Effector memory CD8-positive, alpha-beta T cell (primary cell): ENCODE measurements around the gene NPBWR2.
"Not testable (repeated sequence)": the region's sequence is repeated elsewhere in the genome, so short reads cannot be mapped to it uniquely, and the experiment has no call there.

Experiments used
- ATAC-seq: fragments of 150-1000 bp; cut with Tn5 transposase; replicated peaks from 2 replicates; pipeline ENCODE4 v1.10.0; 2021; ENCODE audit warnings: mild to moderate bottlenecking, moderate library complexity
- DNase-seq, 3 experiments: peaks; one replicate each; pipeline ENCODE4 v3.0.0; 2021
- H3K27ac Mint-ChIP-seq, 2 donors: one replicate each; pipeline ENCODE4 v1.8.0; 2022; ENCODE audit warnings: mild to moderate bottlenecking in 2 of 2, mixed read lengths in 2 of 2, moderate library complexity in 2 of 2
- H3K27me3 Mint-ChIP-seq, 2 donors: one replicate each; pipeline ENCODE4 v1.8.0; 2022; ENCODE audit warnings: mixed read lengths in 2 of 2
- H3K36me3 Mint-ChIP-seq: one replicate; pipeline ENCODE4 v1.8.0; 2022; ENCODE audit warnings: mild to moderate bottlenecking, moderate library complexity, mixed read lengths; ENCODE audit not compliant: insufficient read depth
- H3K4me1 Mint-ChIP-seq, 2 donors: one replicate each; pipeline ENCODE4 v1.8.0; 2022; ENCODE audit warnings: low read depth in 2 of 2, mixed read lengths in 2 of 2
- H3K4me3 Mint-ChIP-seq, 2 donors: one replicate each; pipeline ENCODE4 v1.8.0; 2022; ENCODE audit warnings: mild to moderate bottlenecking in 2 of 2, mixed read lengths in 2 of 2, moderate library complexity in 2 of 2
- H3K9me3 Mint-ChIP-seq, 2 donors: one replicate each; pipeline ENCODE4 v1.8.0; 2022; ENCODE audit warnings: mixed read lengths in 2 of 2

NPBWR2 gene

GRCh38 chr20:64087226-64087825 is 20.0 kb downstream of the NPBWR2 start:
- not testable (repeated sequence) for H3K4me3 Mint-ChIP-seq, H3K27ac Mint-ChIP-seq, H3K9me3 Mint-ChIP-seq, ATAC-seq, DNase-seq, H3K36me3 Mint-ChIP-seq
- Mint-ChIP-seq H3K27me3 (peaks cover 0 to 17% of the 10 kb centered on the region in 2 donors), H3K4me1 (peaks cover 9 to 13% of the 10 kb centered on the region in 2 donors)

- Mint-ChIP-seq H3K9me3 (no peaks in the 10 kb centered on the region), H3K36me3 (peaks cover 3% of the 10 kb centered on the region), H3K27me3 (peaks cover 0 to 17% of the 10 kb centered on the region in 2 donors), H3K4me1 (peaks cover 14% of the 10 kb centered on the region in 2 donors), H3K4me3 (no peak overlapping the region), H3K27ac (no peak overlapping the region)
- DNase-seq (no peak), ATAC-seq (no peak)
Measured at GRCh38 chr20:64086801-64087200, 20.6 kb downstream of the NPBWR2 start.

- Mint-ChIP-seq H3K4me1 (peaks cover 26 to 27% of the 10 kb centered on the region in 2 donors), H3K27me3 (peaks cover 0 to 12% of the 10 kb centered on the region in 2 donors), H3K4me3 (peak overlapping the region; percentile 84 to 85), H3K27ac (no peak overlapping the region), H3K9me3 (no peaks in the 10 kb centered on the region), H3K36me3 (peaks cover 8% of the 10 kb centered on the region)
- ATAC-seq (no peak), DNase-seq (no peak)
Measured at GRCh38 chr20:64084685-64085152, 22.6 kb downstream of the NPBWR2 start.

GRCh38 chr20:64083804-64084684 is 23.3 kb downstream of the NPBWR2 start, which contains the start of gene LKAAEAR1:
LKAAEAR1 (minus strand) TSS chr20:64084398; CDS start chr20:64084219, 179 bp downstream.
- H3K27ac Mint-ChIP-seq, result peak within 1 kb of the TSS in 1 of 2 donors; percentile 38

GRCh38 chr20:64083378-64083803 is 24.0 kb downstream of the NPBWR2 start:
- H3K27me3 Mint-ChIP-seq, result no peaks in the 10 kb centered on the region
- peak; percentile 48 to 53 (median 51) for DNase-seq
- peaks cover 26 to 31% of the 10 kb centered on the region in 2 donors for H3K4me1 Mint-ChIP-seq
- ATAC-seq, result peak; percentile 34
- peak overlapping the region; percentile 80 for H3K4me3 Mint-ChIP-seq
- no peaks in the 10 kb centered on the region for H3K9me3 Mint-ChIP-seq
- peaks cover 12% of the 10 kb centered on the region for H3K36me3 Mint-ChIP-seq
- H3K27ac Mint-ChIP-seq, result peak overlapping the region in 1 of 2 donors; percentile 38

More at GRCh38 chr20:64083804-64084684, 23.3 kb downstream of the NPBWR2 start, which contains the start of gene LKAAEAR1:
- ATAC-seq (no peak), DNase-seq (no peak)
- H3K27me3 Mint-ChIP-seq, result peaks cover 0 to 6% of the 10 kb centered on the region in 2 donors
- H3K9me3 Mint-ChIP-seq, result no peaks in the 10 kb centered on the region
- peaks cover 8% of the 10 kb centered on the region for H3K36me3 Mint-ChIP-seq
- H3K4me1 Mint-ChIP-seq, result peaks cover 26 to 29% of the 10 kb centered on the region in 2 donors
- peak within 1 kb of the TSS; percentile 84 to 85 for H3K4me3 Mint-ChIP-seq

- H3K27ac Mint-ChIP-seq, result peak overlapping the region in 1 of 2 donors; percentile 72
- H3K4me1 Mint-ChIP-seq, result peaks cover 26 to 34% of the 10 kb centered on the region in 2 donors
- no peaks in the 10 kb centered on the region for H3K9me3 Mint-ChIP-seq
- H3K4me3 Mint-ChIP-seq, result peak overlapping the region; percentile 80
- no peaks in the 10 kb centered on the region for H3K27me3 Mint-ChIP-seq
- H3K36me3 Mint-ChIP-seq, result peaks cover 13% of the 10 kb centered on the region
- DNase-seq, result no peak
- ATAC-seq, result no peak
Measured at GRCh38 chr20:64082820-64083377, 24.5 kb downstream of the NPBWR2 start.

GRCh38 chr20:64082126-64082731 is 25.1 kb downstream of the NPBWR2 start:
- H3K27me3 Mint-ChIP-seq, result no peaks in the 10 kb centered on the region
- peaks cover 16% of the 10 kb centered on the region for H3K36me3 Mint-ChIP-seq
- H3K4me3 Mint-ChIP-seq, result peak overlapping the region; percentile 80
- H3K27ac Mint-ChIP-seq, result peak overlapping the region; percentile 72
- DNase-seq, result no peak
- ATAC-seq, result no peak
- H3K4me1 Mint-ChIP-seq, result peaks cover 28 to 40% of the 10 kb centered on the region in 2 donors
- no peaks in the 10 kb centered on the region for H3K9me3 Mint-ChIP-seq

GRCh38 chr20:64081624-64081964 is 25.8 kb downstream of the NPBWR2 start:
- DNase-seq (no peak), ATAC-seq (no peak)
- H3K27ac Mint-ChIP-seq, result peak overlapping the region; percentile 72
- H3K4me3 Mint-ChIP-seq, result peak overlapping the region in 1 of 2 donors; percentile 80
- H3K27me3 Mint-ChIP-seq, result no peaks in the 10 kb centered on the region
- H3K36me3 Mint-ChIP-seq, result peaks cover 16% of the 10 kb centered on the region
- H3K9me3 Mint-ChIP-seq, result no peaks in the 10 kb centered on the region
- H3K4me1 Mint-ChIP-seq, result peaks cover 30 to 43% of the 10 kb centered on the region in 2 donors

GRCh38 chr20:64080813-64081623 is 26.3 kb downstream of the NPBWR2 start:
- H3K4me1 Mint-ChIP-seq, result peaks cover 30 to 43% of the 10 kb centered on the region in 2 donors
- peak overlapping the region; percentile 74 to 80 for H3K4me3 Mint-ChIP-seq
- no peaks in the 10 kb centered on the region for H3K9me3 Mint-ChIP-seq
- no peaks in the 10 kb centered on the region for H3K27me3 Mint-ChIP-seq
- ATAC-seq (no peak), DNase-seq (no peak)
- H3K27ac Mint-ChIP-seq, result peak overlapping the region; percentile 79 to 91
- H3K36me3 Mint-ChIP-seq, result peaks cover 22% of the 10 kb centered on the region

- Mint-ChIP-seq H3K27ac (peak within 1 kb of the TSS; percentile 87 to 91), H3K27me3 (no peaks in the 10 kb centered on the region), H3K4me3 (peak within 1 kb of the TSS; percentile 92 to 95), H3K9me3 (no peaks in the 10 kb centered on the region), H3K4me1 (peaks cover 30 to 49% of the 10 kb centered on the region in 2 donors), H3K36me3 (peaks cover 30% of the 10 kb centered on the region)
- peak; percentile 63 for ATAC-seq
- DNase-seq, result peak; percentile 56 to 64 (median 63)
Measured at GRCh38 chr20:64080013-64080812, 27.2 kb downstream of the NPBWR2 start, which contains the start of gene OPRL1. OPRL1 (plus strand) TSS chr20:64080082; CDS start chr20:64092721, 12,639 bp downstream.

- ATAC-seq, result peak; percentile 26
- Mint-ChIP-seq H3K36me3 (peaks cover 31% of the 10 kb centered on the region), H3K27me3 (no peaks in the 10 kb centered on the region), H3K4me3 (peak within 1 kb of the TSS; percentile 92 to 95), H3K27ac (peak within 1 kb of the TSS; percentile 87 to 91), H3K4me1 (peaks cover 30 to 49% of the 10 kb centered on the region in 2 donors), H3K9me3 (no peaks in the 10 kb centered on the region)
- peak; percentile 56 to 60 (median 56) for DNase-seq
Measured at GRCh38 chr20:64079273-64080012, 27.9 kb downstream of the NPBWR2 start, which contains the start of gene RGS19. RGS19 (minus strand) TSS chr20:64079518; CDS start chr20:64076886, 2,632 bp downstream.
